ENCODE results near the gene EPHB6.

- TF ChIP-seq CTCF (IDR thresholded peaks at IDR 0.05): no peak
- no peak for TF ChIP-seq EP300 (IDR thresholded peaks at IDR 0.05)
- no peak for TF ChIP-seq POLR2A (IDR thresholded peaks at IDR 0.05)
These were observed 34.9 kb downstream of the EPHB6 start for GRCh38 chr7:142889816-142890215.

Data from tibial nerve (tissue), 4 donors.